Measurements from ENCODE around the gene SFRP5.

DNA sequence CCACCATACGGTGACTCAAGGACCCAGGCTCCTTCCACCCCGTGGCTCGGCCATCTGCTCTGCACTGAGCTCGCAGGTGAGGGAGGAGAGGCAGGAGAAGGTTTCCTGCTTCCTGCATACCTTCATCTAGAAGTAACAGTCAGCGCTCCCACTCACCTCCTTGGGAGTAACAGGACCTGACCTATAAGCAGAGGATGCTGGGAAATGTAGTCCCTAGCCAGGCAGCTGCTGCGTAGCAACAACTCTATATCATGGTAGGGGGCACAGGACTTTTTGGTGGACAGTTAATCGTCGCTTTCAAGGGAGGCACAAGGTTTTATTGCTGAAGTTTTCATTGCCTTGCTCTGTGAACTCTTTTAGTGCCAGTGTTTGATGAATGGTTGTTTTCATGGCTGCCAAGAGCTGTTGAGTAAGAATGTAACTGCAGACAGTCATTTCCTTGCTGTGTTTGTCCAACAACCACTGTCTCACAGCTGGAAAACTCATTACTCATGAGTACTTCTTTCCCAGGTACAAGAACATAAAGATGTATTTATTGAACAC, 45.1 kb downstream of the SFRP5 start:
- TF ChIP-seq, protein P1, sequence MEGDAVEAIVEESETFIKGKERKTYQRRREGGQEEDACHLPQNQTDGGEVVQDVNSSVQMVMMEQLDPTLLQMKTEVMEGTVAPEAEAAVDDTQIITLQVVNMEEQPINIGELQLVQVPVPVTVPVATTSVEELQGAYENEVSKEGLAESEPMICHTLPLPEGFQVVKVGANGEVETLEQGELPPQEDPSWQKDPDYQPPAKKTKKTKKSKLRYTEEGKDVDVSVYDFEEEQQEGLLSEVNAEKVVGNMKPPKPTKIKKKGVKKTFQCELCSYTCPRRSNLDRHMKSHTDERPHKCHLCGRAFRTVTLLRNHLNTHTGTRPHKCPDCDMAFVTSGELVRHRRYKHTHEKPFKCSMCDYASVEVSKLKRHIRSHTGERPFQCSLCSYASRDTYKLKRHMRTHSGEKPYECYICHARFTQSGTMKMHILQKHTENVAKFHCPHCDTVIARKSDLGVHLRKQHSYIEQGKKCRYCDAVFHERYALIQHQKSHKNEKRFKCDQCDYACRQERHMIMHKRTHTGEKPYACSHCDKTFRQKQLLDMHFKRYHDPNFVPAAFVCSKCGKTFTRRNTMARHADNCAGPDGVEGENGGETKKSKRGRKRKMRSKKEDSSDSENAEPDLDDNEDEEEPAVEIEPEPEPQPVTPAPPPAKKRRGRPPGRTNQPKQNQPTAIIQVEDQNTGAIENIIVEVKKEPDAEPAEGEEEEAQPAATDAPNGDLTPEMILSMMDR (IDR thresholded peaks at IDR 0.05): no peak
- TF ChIP-seq ZFX (IDR thresholded peaks at IDR 0.05; ENCODE audit: borderline replicate concordance): no peak

All from 22Rv1 (cell line).